ENCODE results near the gene ADAMTSL2.

The ADAMTSL2 gene

GRCh38 chr9:133499892-133500270 is 34.6 kb upstream of the ADAMTSL2 start:
- no peak for DNase-seq (ENCODE audit: low read depth)

GRCh38 chr9:133502112-133502511 is 32.4 kb upstream of the ADAMTSL2 start:
- DNase-seq (ENCODE audit: low read depth): no peak

- no peak for DNase-seq (ENCODE audit: low read depth)
These were observed 29.2 kb upstream of the ADAMTSL2 start for GRCh38 chr9:133505186-133505830.

GRCh38 chr9:133505901-133506652 is 28.4 kb upstream of the ADAMTSL2 start:
- no peak for DNase-seq (ENCODE audit: low read depth)

- no peak for DNase-seq (ENCODE audit: low read depth)
These were observed 27.9 kb upstream of the ADAMTSL2 start for GRCh38 chr9:133506653-133507038.

- DNase-seq (ENCODE audit: low read depth): no peak
These were observed 27.1 kb upstream of the ADAMTSL2 start for GRCh38 chr9:133507246-133507965.

GRCh38 chr9:133508046-133508445 is 26.5 kb upstream of the ADAMTSL2 start:
- no peak for DNase-seq (ENCODE audit: low read depth)

GRCh38 chr9:133509179-133510083 is 25.1 kb upstream of the ADAMTSL2 start:
- DNase-seq (ENCODE audit: low read depth): no peak

GRCh38 chr9:133510926-133511505 is 23.5 kb upstream of the ADAMTSL2 start:
- DNase-seq (ENCODE audit: low read depth): no peak

- no peak for DNase-seq (ENCODE audit: low read depth)
These were observed 22.9 kb upstream of the ADAMTSL2 start for GRCh38 chr9:133511607-133512006.

- DNase-seq (ENCODE audit: low read depth): no peak
These were observed 22.0 kb upstream of the ADAMTSL2 start for GRCh38 chr9:133512253-133513213.

GRCh38 chr9:133513214-133514100 is 21.0 kb upstream of the ADAMTSL2 start:
- no peak for DNase-seq (ENCODE audit: low read depth)

- DNase-seq (ENCODE audit: low read depth): no peak
These were observed 19.9 kb upstream of the ADAMTSL2 start for GRCh38 chr9:133514460-133515239.

GRCh38 chr9:133515240-133515610 is 19.3 kb upstream of the ADAMTSL2 start:
- DNase-seq (ENCODE audit: low read depth): no peak

- no peak for DNase-seq (ENCODE audit: low read depth)
These were observed 18.8 kb upstream of the ADAMTSL2 start for GRCh38 chr9:133515615-133516255.

- DNase-seq (ENCODE audit: low read depth): no peak
These were observed 18.1 kb upstream of the ADAMTSL2 start for GRCh38 chr9:133516256-133516960.

- DNase-seq (ENCODE audit: low read depth): no peak
These were observed 17.5 kb upstream of the ADAMTSL2 start for GRCh38 chr9:133516961-133517350.

GRCh38 chr9:133517711-133518110 is 16.8 kb upstream of the ADAMTSL2 start:
- no peak for DNase-seq (ENCODE audit: low read depth)

Data from activated T-cell treated with anti-CD3 and anti-CD28 coated beads for 1 hour (primary cell).